GM13977 (cell line): Measurements from ENCODE around the gene R3HDM4.

Experiments used
- DNase-seq: peaks from one replicate; pipeline ENCODE4 v3.0.0; 2012; ENCODE audit warnings: low spot score
- CTCF ChIP-seq: IDR thresholded peaks from 2 replicates; pipeline ENCODE4 v1.5.1; 2012; ENCODE audit warnings: mild to moderate bottlenecking, control low read depth; ENCODE audit not compliant: insufficient read depth; ENCODE audit errors: extremely low read depth, missing control alignments
- in situ Hi-C: fragments of 300-500 bp; cut with MboI; formaldehyde crosslinking; loops from one replicate; pipeline ENCODE4 v1.12.0; 2022; ENCODE audit warnings: low sequenced_read_pairs, low pct_unique_long_range_greater_than_20kb, mixed read lengths, inconsistent platforms; ENCODE audit not compliant: unreplicated experiment

R3HDM4 gene

GRCh38 chr19:873084-873483 lies 39.9 kb downstream of the R3HDM4 start:
- TF ChIP-seq CTCF = no peak
- DNase-seq = peak; percentile 76
- in situ Hi-C loops = no loop called here

- TF ChIP-seq CTCF = no peak
- DNase-seq = peak; percentile 81
- in situ Hi-C loops = no loop called here
These were observed 40.6 kb downstream of the R3HDM4 start for GRCh38 chr19:872266-872951.

GRCh38 chr19:871446-872265 lies 41.4 kb downstream of the R3HDM4 start:
- in situ Hi-C loops = no loop called here
- peak; percentile 47 for DNase-seq
- TF ChIP-seq CTCF = no peak

DNA sequence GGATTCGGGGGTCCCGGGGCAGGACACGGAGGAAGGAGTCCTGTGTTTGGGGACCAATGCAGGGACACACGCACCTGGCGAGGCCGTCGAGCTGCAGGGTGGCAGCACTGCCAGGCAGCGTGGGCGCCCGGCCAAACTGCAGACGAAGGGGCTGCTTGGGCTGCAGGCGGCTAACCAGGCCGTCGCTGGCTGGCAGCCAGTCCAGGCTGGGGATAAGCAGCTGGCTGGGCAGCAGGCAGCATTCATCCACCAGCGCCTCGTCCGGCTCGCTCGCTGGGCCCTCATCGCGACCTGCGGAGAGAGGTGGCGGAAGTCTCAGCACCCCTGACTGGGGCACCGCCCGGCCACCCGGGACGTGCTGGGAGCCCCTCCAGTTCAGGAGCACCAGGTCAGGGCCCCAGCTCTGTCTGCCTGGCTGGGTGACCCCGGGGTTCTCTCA lies 42.0 kb downstream of the R3HDM4 start:
- in situ Hi-C loops = no loop called here
- no peak for TF ChIP-seq CTCF
- DNase-seq = no peak

DNA sequence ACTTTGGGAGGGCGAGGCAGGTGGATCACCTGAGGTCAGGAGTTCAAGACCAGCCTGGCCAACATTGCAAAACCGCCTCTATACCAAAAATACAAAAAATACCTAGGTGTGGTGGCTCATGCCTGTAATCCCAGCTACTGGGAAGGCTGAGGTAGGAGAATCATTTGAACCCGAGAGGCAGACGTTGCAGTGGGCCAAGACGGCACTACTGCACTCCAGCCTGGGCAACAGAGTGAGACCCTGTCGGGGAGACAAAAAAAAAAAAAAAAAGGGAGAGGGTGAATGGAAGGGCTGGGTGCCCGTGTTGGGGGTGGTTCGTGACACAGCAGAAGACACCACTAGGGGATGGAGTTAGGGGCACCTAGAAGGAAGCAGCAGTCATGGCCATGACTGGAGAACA lies 42.7 kb downstream of the R3HDM4 start:
- no peak for TF ChIP-seq CTCF
- DNase-seq = no peak
- in situ Hi-C loops = no loop called here

DNA sequence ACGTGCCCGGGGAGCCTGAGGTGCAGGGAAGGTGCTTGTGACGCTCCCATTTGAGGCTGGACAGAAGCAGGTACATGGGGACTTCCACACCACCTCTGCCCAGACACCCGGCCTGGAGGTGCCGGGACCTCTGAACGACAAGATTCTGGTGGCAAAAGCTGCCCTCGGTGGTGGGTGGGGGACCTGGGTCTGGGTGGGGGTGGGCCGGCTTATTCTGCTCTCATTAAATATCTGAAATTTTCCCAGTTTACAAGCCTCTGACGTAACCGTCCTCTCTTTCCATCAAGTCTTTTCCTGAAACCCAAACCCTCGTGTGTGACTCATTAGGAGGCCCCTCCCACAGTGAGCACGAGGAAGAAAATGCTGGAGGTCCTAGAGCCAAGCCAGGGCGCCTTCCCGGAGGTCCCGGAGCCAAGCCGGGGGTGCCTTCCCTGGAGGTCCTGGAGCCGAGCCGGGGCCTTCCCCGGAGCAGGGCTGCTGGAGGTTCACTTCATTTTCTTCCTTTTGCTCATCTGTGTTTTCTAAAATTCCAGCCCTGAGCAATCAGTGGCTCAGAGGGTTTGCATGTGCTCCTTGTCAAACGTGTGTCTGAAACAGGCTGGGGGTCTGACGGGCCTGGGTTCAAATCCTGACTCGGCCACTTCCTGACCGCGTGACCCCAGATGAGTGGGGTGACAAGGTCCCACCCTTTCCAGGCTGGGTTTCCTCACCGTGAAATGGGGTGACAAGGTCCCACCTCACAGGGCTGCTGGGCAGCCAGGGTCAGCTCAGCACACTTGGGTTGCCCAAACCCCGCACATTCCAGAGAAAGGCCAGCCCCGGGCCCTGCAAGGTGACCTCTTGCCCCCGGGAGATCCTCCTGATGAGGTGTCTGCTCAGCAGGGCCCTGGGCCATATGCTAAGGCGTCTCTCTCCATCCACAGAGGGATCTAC lies 43.5 kb downstream of the R3HDM4 start:
- TF ChIP-seq CTCF = no peak
- DNase-seq = no peak
- in situ Hi-C loops = loop anchor here (10.0 kb wide), 1 partner anchor 55 kb away; the partner anchor contains the start of gene ARID3A
